Testis (tissue), 3 donors: ENCODE results near the gene CTBP2. TPM values are rescaled to one million over a fixed set of nuclear protein-coding genes. Genes with fewer than 3 reads are reported as not detected.

ENCODE experiments used
- DNase-seq: peaks from one replicate; pipeline ENCODE4 v3.0.0-alpha.2; 2019
- H3K27ac ChIP-seq, 2 donors: fragments of 200-600 bp; sonication (generic); one replicate each; pipeline ENCODE4 v1.5.1; 2019
- H3K27me3 ChIP-seq: fragments of 200-600 bp; sonication (generic); one replicate; pipeline ENCODE4 v1.5.1; 2019
- H3K36me3 ChIP-seq: fragments of 200-600 bp; sonication (generic); one replicate; pipeline ENCODE4 v1.5.1; 2017; ENCODE audit warnings: low read depth; ENCODE audit errors: missing control alignments
- H3K4me1 ChIP-seq: fragments of 200-600 bp; sonication (generic); one replicate; pipeline ENCODE4 v1.5.1; 2019
- H3K4me3 ChIP-seq, 2 donors: fragments of 200-600 bp; sonication (generic); one replicate each; pipeline ENCODE4 v1.5.1; 2017 to 2019
- H3K9me3 ChIP-seq: fragments of 200-600 bp; sonication (generic); one replicate; pipeline ENCODE4 v1.5.1; 2017
- CTCF ChIP-seq, 3 experiments: fragments of 450-650 bp in 2 of 3; fragments of 200-600 bp in 1 of 3; sonication (generic) in 1 of 3; IDR thresholded peaks; one replicate each; pipeline ENCODE4 v1.5.1; 2016 to 2019; ENCODE audit warnings: antibody characterized with exemption in 3 of 3, mild to moderate bottlenecking in 2 of 3, moderate library complexity in 1 of 3
- POLR2A ChIP-seq: fragments of 450-650 bp; IDR thresholded peaks from one replicate; pipeline ENCODE4 v1.6.1; 2017; ENCODE audit warnings: antibody characterized with exemption, mild to moderate bottlenecking, moderate library complexity
- WGBS, 2 donors: methylation state at CpG; one replicate each; pipeline ENCODE4 v1.1.5; 2018; 5-methylcytosine and 5-hydroxymethylcytosine counted together
- intact Hi-C: fragments of 100-400 bp; cut with DNase I; formaldehyde crosslinking; loops from one replicate; pipeline ENCODE4 v1.15.1; 2023; ENCODE audit warnings: low total_unique reads
- polyA plus RNA-seq: library from polyadenylated mRNA; stranded (reverse); fragments of 350-450 nt; fragmentation: Illumina TruSeq; extraction: RNeasy Lipid Tissue Mini Kit (QIAGEN cat#74804); gene quantifications from one replicate; pipeline ENCODE4 v1.2.3, GENCODE V29; 2014; ENCODE audit warnings: low read depth, low replicate concordance; ENCODE audit not compliant: insufficient read depth
- total RNA-seq, 2 donors: library from RNA; depleted of rRNA; stranded (reverse); fragments of >200 nt; gene quantifications; one replicate each; pipeline ENCODE4 v1.2.3, GENCODE V29; 2016

CTBP2 gene
- total and polyA plus RNA-seq, 3 donors from 2014 or later, result 44.7 to 79.5 (median 52.4) TPM

DNA sequence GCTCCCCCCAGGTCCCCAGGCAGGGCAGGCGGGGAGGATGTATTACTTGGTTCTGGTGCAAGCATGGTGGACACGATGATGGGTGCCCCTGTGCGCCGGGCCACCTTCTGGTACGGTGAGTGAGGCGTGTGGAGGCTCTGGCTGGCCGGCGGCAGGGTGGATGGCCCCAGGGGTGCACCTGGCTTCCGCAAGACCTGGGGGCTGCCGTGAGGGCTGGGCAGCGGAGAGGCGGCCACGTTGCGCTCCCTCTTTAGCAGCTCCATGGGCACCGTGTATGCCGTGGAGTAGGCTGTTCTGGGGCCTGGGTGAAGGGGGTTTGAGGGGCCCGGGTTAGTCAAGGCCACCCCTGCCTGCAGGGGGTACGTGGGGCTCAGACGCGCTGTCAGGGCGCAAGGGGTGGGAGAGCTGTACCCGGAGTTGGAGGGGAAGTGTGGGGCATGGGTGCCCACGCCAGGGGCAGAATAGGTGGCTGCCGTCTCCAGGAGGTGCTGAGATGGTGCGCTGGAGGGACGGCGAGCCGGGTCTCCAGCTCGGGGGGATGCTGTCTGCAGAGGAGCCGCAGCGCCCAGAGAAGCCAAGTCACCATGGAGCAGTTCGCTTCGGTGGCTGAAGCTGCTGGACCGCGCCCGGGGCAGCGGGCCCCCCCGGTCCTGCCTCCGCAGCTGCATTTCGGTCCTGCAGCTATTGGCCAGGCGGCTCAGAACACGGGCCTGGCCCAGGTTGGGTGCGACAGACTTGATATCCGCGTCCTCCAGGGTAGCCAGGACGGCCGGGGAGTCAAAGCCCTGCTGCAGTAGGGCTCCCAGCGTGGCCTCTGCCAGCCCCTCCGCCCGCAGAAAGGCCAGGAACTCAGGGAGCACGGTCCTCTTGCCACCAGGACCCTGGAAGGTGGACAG, 134.1 kb downstream of the CTBP2 start:
- TF ChIP-seq CTCF (IDR thresholded peaks at IDR 0.05), result no peak
- TF ChIP-seq POLR2A, result no peak
- WGBS, 2 donors, result 94 to 95% methylated on average over 23 to 51 of the region's 51 CpGs
- Histone ChIP-seq H3K4me1 (peaks cover 42% of the 10 kb centered on the region), H3K9me3 (no peaks in the 10 kb centered on the region), H3K36me3 (no peaks in the 10 kb centered on the region), H3K27me3 (no peaks in the 10 kb centered on the region), H3K4me3 (no peak overlapping the region), H3K27ac (peak overlapping the region in 1 of 2 donors; percentile 21)
- no peak for DNase-seq
- intact Hi-C loops, result no loop called here

- H3K27me3 ChIP-seq, result no peaks in the 10 kb centered on the region
- 46 to 61% methylated on average over 12 of the region's 12 CpGs for WGBS, 2 donors
- peak overlapping the region; percentile 19 to 21 for H3K27ac ChIP-seq
- no peak for TF ChIP-seq CTCF (IDR thresholded peaks at IDR 0.05)
- no peak for TF ChIP-seq POLR2A
- H3K4me1 ChIP-seq, result peaks cover 37% of the 10 kb centered on the region
- DNase-seq, result no peak
- H3K9me3 ChIP-seq, result no peaks in the 10 kb centered on the region
- no peak overlapping the region for H3K4me3 ChIP-seq
- intact Hi-C loops, result no loop called here
- no peaks in the 10 kb centered on the region for H3K36me3 ChIP-seq
Observed at GRCh38 chr10:125025341-125025740, 135.0 kb downstream of the CTBP2 start.

DNA sequence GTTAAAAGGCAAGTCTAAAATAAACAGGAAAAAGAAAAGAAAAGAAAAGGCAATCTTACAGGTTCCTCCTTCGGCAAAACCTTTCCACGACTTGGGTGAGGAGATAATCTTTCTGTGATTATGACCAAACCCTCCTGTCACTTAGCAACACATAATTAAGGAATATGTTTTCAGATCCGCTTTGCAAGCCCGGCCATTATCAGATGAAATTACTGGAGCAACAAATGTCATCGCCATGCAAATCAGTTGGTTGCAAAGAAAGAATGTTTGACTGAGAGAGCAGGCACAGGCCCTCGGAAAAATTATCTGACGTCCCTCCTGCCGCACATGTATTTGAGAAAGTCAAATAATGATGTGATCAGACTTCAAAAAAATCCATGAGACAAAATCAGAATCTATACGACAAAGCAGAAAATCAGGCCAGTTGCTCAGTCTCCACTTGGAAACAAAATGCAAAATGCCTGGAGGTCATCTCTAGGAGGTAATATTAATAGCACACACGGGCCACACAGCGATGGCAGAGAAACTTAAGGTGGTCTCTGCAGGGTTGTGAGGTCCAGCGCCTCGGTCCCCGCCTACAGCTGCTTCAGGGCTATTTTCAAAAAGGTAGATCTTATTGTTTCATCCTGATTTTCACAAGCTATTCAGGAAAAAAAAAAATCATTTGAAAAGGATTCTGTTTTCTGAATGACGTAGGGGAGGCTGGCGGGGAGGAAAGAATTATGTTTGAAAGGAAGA, 135.7 kb downstream of the CTBP2 start:
- Histone ChIP-seq H3K4me3 (no peak overlapping the region), H3K4me1 (peaks cover 37% of the 10 kb centered on the region), H3K9me3 (no peaks in the 10 kb centered on the region), H3K27ac (peak overlapping the region; percentile 19 to 21), H3K27me3 (no peaks in the 10 kb centered on the region), H3K36me3 (no peaks in the 10 kb centered on the region)
- DNase-seq, result no peak
- intact Hi-C loops, result no loop called here
- 54 to 65% methylated on average over 16 of the region's 16 CpGs for WGBS, 2 donors
- TF ChIP-seq CTCF (IDR thresholded peaks at IDR 0.05), result no peak
- no peak for TF ChIP-seq POLR2A

DNA sequence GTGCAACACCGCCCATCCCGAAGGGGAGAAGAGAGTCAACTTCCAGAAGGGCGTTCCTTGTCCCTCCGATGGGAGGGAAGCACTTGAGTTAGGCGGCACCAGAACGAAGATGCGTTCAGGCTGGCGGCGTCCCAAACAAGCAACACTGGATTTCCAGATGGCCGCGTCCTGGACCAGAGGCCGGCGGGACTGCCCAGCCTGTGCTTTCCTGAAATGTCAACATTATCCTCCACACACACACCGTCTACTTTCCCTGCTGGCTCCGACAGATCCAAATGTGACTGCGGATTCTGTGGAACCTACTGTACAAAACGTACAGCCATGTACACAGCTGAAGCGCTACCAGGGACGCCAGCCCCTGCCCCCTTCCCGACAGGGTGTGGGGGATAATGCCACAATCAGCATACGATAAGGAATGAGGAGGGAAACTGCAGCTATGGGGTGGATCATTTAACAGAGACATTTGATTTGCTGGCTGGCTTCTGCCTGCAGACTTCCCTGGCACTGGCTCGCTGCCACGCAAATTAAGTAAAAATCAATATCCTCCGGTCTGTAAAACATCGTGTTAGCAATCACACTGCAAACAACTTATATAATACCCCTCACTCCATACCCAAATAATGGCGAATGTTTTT, 136.4 kb downstream of the CTBP2 start:
- Histone ChIP-seq H3K36me3 (no peaks in the 10 kb centered on the region), H3K4me3 (no peak overlapping the region), H3K4me1 (peaks cover 42% of the 10 kb centered on the region), H3K27me3 (no peaks in the 10 kb centered on the region), H3K27ac (peak overlapping the region; percentile 19 to 55), H3K9me3 (no peaks in the 10 kb centered on the region)
- intact Hi-C loops, result no loop called here
- TF ChIP-seq CTCF (IDR thresholded peaks at IDR 0.05) (no peak), POLR2A (no peak)
- peak; percentile 82 for DNase-seq
- 42 to 43% methylated on average over 26 of the region's 26 CpGs for WGBS, 2 donors
